HepG2 (cell line): ENCODE results near the gene RUSC1. TPM values are rescaled to one million over a fixed set of nuclear protein-coding genes. Genes with fewer than 3 reads are reported as not detected.

ENCODE experiments used
- ASH2L ChIP-seq: fragments of 300-600, 200-600 bp; sonication (generic); IDR thresholded peaks from 2 replicates; pipeline ENCODE4 v1.7.0; 2017; ENCODE audit warnings: low read depth, mild to moderate bottlenecking, moderate library complexity, mixed read lengths, low read length; ENCODE audit not compliant: insufficient read length
- BRCA1 ChIP-seq: sonication (generic); formaldehyde crosslinking; IDR thresholded peaks from 2 replicates; pipeline ENCODE4 v1.4.0; 2020; ENCODE audit warnings: missing genetic modification reagents
- KAT8 ChIP-seq: IDR thresholded peaks from 2 replicates; pipeline ENCODE4 v1.6.1; 2016; ENCODE audit warnings: missing genetic modification reagents, missing compliant biosample characterization
- KDM6A ChIP-seq: IDR thresholded peaks from 2 replicates; pipeline ENCODE4 v1.6.1; 2016; ENCODE audit warnings: low read depth
- NKX3-1 ChIP-seq: sonication (generic); formaldehyde crosslinking; IDR thresholded peaks from 2 replicates; pipeline ENCODE4 v1.5.0; 2020; ENCODE audit warnings: missing genetic modification reagents
- PHF20 ChIP-seq: sonication (generic); formaldehyde crosslinking; IDR thresholded peaks from 2 replicates; pipeline ENCODE4 v1.5.0; 2020; ENCODE audit warnings: mild to moderate bottlenecking, missing genetic modification reagents
- ZNF17 ChIP-seq: sonication (generic); formaldehyde crosslinking; IDR thresholded peaks from 2 replicates; pipeline ENCODE4 v1.5.0; 2020; ENCODE audit warnings: mild to moderate bottlenecking, missing genetic modification reagents
- ZNF205 ChIP-seq: IDR thresholded peaks from 2 replicates; pipeline ENCODE4 v1.6.1; 2018; ENCODE audit warnings: missing biosample characterization, missing genetic modification reagents
- ZNF496 ChIP-seq: sonication (generic); formaldehyde crosslinking; IDR thresholded peaks from 2 replicates; pipeline ENCODE4 v1.8.1; 2023; ENCODE audit warnings: mild to moderate bottlenecking, moderate library complexity, missing genetic modification reagents; ENCODE audit not compliant: insufficient replicate concordance
- ZNF572 ChIP-seq: sonication (generic); formaldehyde crosslinking; IDR thresholded peaks from 2 replicates; pipeline ENCODE4 v1.5.1; 2020; ENCODE audit warnings: mild to moderate bottlenecking, missing genetic modification reagents
- ZNF737 ChIP-seq: sonication (generic); formaldehyde crosslinking; IDR thresholded peaks from 2 replicates; pipeline ENCODE4 v1.5.0; 2020; ENCODE audit warnings: missing genetic modification reagents, mild to moderate bottlenecking, borderline replicate concordance
- ZNF782 ChIP-seq: sonication (generic); formaldehyde crosslinking; IDR thresholded peaks from 2 replicates; pipeline ENCODE4 v1.4.0; 2020; ENCODE audit warnings: missing genetic modification reagents, mild to moderate bottlenecking, borderline replicate concordance
- ZNF816 ChIP-seq: sonication (generic); formaldehyde crosslinking; IDR thresholded peaks from 2 replicates; pipeline ENCODE4 v1.8.0; 2022; ENCODE audit warnings: missing genetic modification reagents, mild to moderate bottlenecking, borderline replicate concordance
- polyA plus RNA-seq, 8 experiments: library from polyadenylated mRNA; depleted of rRNA in 3 of 8; stranded (reverse) in 7 of 8; unstranded in 1 of 8; fragments of >200 nt; fragmentation: Illumina TruSeq in 4 of 8; extraction: Trizol in 4 of 8; gene quantifications; 2 replicates each; pipeline versions ENCODE4 v1.2.1 to v1.2.3, GENCODE V29; 2011 to 2016; ENCODE audit warnings: low read depth in 4 of 8, missing spikeins in 1 of 8, mixed read lengths in 1 of 8; ENCODE audit not compliant: insufficient read depth in 1 of 8
- total RNA-seq, 5 experiments: library from RNA; depleted of rRNA; stranded (reverse); fragments of >200 nt; fragmentation: Illumina TruSeq; extraction: Trizol; gene quantifications; 2 replicates each; pipeline ENCODE4 v1.2.3, GENCODE V29; 2016; ENCODE audit warnings: low read depth in 1 of 5
- TF ChIP-seq, protein P1 (sequence below), 2 experiments: fragments of 450-650 bp in 1 of 2; sonication (generic) in 1 of 2; formaldehyde crosslinking in 1 of 2; IDR thresholded peaks; 2 replicates each; pipeline versions ENCODE4 v1.6.1 to v1.8.0; 2016 to 2022; ENCODE audit warnings: antibody characterized with exemption in 1 of 2, mild to moderate bottlenecking in 1 of 2, missing genetic modification reagents in 1 of 2
- TF ChIP-seq, protein P2 (sequence below): sonication (generic); formaldehyde crosslinking; IDR thresholded peaks from 2 replicates; pipeline ENCODE4 v1.4.0; 2020; ENCODE audit warnings: missing genetic modification reagents, mild to moderate bottlenecking, borderline replicate concordance
- TF ChIP-seq, protein P3 (sequence below): sonication (generic); formaldehyde crosslinking; conservative IDR thresholded peaks from 2 replicates; pipeline ENCODE4 v1.8.0; 2022; ENCODE audit warnings: missing genetic modification reagents
- TF ChIP-seq, protein P4 (sequence below): IDR thresholded peaks from 2 replicates; pipeline ENCODE4 v1.6.1; 2016; ENCODE audit warnings: mild to moderate bottlenecking, missing biosample characterization, missing genetic modification reagents

RUSC1 gene
- total and polyA plus RNA-seq, 2 of the 13 experiments (the other 11 are each of a cell fraction or from before 2014, with no cell fraction given) = 18.7 to 20.4 TPM

DNA sequence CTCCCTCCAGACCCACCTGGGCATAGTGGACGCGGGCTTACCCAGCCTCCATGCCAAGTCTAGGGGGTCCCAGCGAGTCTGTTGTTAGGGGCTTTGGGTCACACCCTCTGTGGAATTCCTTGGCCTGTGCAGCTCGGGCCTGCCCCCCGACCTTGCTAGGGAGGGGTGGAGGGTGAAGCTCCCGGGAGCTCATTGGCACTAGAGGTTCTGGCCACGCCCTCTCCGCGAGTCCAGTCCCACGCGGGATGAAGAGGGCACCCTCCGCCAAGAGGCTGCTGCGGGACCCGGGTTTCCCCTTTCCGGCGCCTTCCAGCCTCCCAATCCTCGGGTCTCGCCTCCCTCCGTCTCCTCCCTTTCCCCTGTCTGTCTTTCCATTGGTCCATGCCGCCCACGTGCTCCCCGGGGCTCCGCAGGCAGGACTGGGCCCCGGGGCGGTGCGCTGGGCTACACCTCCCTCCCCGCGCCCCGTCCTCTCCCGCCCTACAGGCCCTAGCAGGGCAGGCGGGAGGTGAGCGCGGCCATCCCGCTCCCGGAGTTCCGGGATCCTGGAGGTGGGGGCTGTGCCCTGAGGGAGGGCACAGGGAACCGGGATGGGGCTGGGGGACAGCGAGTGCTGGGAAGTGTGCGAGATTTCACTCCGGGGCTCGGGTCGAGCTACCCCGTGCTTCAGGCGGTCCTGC lies 3.5 kb downstream of the RUSC1 start (continued):
- TF ChIP-seq, protein P1, sequence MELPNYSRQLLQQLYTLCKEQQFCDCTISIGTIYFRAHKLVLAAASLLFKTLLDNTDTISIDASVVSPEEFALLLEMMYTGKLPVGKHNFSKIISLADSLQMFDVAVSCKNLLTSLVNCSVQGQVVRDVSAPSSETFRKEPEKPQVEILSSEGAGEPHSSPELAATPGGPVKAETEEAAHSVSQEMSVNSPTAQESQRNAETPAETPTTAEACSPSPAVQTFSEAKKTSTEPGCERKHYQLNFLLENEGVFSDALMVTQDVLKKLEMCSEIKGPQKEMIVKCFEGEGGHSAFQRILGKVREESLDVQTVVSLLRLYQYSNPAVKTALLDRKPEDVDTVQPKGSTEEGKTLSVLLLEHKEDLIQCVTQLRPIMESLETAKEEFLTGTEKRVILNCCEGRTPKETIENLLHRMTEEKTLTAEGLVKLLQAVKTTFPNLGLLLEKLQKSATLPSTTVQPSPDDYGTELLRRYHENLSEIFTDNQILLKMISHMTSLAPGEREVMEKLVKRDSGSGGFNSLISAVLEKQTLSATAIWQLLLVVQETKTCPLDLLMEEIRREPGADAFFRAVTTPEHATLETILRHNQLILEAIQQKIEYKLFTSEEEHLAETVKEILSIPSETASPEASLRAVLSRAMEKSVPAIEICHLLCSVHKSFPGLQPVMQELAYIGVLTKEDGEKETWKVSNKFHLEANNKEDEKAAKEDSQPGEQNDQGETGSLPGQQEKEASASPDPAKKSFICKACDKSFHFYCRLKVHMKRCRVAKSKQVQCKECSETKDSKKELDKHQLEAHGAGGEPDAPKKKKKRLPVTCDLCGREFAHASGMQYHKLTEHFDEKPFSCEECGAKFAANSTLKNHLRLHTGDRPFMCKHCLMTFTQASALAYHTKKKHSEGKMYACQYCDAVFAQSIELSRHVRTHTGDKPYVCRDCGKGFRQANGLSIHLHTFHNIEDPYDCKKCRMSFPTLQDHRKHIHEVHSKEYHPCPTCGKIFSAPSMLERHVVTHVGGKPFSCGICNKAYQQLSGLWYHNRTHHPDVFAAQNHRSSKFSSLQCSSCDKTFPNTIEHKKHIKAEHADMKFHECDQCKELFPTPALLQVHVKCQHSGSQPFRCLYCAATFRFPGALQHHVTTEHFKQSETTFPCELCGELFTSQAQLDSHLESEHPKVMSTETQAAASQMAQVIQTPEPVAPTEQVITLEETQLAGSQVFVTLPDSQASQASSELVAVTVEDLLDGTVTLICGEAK (IDR thresholded peaks at IDR 0.05) = no peak
- TF ChIP-seq, protein P1 (CRISPR knock-in tag; IDR thresholded peaks at IDR 0.05) = no peak
- TF ChIP-seq ZNF737 (CRISPR knock-in tag) (no peak), ZNF496 (CRISPR knock-in tag) (no peak), ZNF17 (no peak), ZNF816 (no peak), ZNF572 (CRISPR knock-in tag) (no peak), PHF20 (CRISPR knock-in tag) (peak; percentile 71; the same call in 1 of the 2 replicates), ZNF205 (0 out of 2 replicates have a peak, but pooled peaks have one; percentile 9), BRCA1 (no peak), KDM6A (CRISPR knock-in tag) (no peak), ASH2L (no peak), KAT8 (CRISPR knock-in tag) (peak; percentile 70), ZNF782 (CRISPR knock-in tag) (no peak; the same call in 1 of the 2 replicates), NKX3-1 (CRISPR knock-in tag) (no peak)
- TF ChIP-seq, protein P2, sequence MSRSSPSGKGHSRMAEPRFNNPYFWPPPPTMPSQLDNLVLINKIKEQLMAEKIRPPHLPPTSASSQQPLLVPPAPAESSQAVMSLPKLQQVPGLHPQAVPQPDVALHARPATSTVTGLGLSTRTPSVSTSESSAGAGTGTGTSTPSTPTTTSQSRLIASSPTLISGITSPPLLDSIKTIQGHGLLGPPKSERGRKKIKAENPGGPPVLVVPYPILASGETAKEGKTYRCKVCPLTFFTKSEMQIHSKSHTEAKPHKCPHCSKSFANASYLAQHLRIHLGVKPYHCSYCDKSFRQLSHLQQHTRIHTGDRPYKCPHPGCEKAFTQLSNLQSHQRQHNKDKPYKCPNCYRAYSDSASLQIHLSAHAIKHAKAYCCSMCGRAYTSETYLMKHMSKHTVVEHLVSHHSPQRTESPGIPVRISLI (CRISPR knock-in tag) = 0 out of 2 replicates have a peak, but pooled peaks have one; percentile 10
- TF ChIP-seq, protein P3, sequence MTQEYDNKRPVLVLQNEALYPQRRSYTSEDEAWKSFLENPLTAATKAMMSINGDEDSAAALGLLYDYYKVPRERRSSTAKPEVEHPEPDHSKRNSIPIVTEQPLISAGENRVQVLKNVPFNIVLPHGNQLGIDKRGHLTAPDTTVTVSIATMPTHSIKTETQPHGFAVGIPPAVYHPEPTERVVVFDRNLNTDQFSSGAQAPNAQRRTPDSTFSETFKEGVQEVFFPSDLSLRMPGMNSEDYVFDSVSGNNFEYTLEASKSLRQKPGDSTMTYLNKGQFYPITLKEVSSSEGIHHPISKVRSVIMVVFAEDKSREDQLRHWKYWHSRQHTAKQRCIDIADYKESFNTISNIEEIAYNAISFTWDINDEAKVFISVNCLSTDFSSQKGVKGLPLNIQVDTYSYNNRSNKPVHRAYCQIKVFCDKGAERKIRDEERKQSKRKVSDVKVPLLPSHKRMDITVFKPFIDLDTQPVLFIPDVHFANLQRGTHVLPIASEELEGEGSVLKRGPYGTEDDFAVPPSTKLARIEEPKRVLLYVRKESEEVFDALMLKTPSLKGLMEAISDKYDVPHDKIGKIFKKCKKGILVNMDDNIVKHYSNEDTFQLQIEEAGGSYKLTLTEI (CRISPR knock-in tag) = no peak
- TF ChIP-seq, protein P4, sequence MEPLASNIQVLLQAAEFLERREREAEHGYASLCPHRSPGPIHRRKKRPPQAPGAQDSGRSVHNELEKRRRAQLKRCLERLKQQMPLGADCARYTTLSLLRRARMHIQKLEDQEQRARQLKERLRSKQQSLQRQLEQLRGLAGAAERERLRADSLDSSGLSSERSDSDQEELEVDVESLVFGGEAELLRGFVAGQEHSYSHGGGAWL (CRISPR knock-in tag) = no peak
